ENCODE measurements around the gene PLEKHA4. TPM values are rescaled to one million over a fixed set of nuclear protein-coding genes. Genes with fewer than 3 reads are reported as not detected.
"Not testable (repeated sequence)": the region's sequence is repeated elsewhere in the genome, so short reads cannot be mapped to it uniquely, and the experiment has no call there.

Gene PLEKHA4
- total RNA-seq, 1 donor from 2014 or later = 1.6 TPM

DNA sequence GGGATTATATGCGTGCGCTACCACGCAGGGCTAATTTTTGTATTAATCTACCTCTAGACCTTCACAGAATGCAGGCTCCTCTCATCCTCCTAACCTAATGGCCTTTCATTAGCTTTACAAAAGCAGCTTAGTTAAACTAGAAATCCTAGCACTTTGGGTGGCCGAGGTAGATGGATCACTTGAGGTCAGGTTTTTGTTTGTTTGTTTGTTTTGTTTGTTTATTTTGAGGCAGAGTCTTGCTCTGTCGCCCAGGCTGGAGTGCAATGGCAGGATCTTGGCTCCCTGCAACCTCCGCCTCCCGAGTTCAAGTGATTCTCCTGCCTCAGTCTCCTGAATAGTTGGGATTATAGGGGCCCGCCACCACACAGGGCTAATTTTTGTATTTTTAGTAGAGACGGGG, 11.3 kb upstream of the PLEKHA4 start:
- H3K27ac Mint-ChIP-seq; H3K9me3 Mint-ChIP-seq; H3K4me3 Mint-ChIP-seq (ENCODE audit: low read depth); intact Hi-C loops (cut with micrococcal nuclease); H3K27me3 Mint-ChIP-seq (ENCODE audit: low read depth); DNase-seq (ENCODE audit: low spot score): not testable (repeated sequence)
- Mint-ChIP-seq H3K36me3 (ENCODE audit: low read depth) (peaks cover 36% of the 10 kb centered on the region), H3K4me1 (ENCODE audit: low read depth) (peaks cover 23% of the 10 kb centered on the region)

- H3K27ac Mint-ChIP-seq = no peak overlapping the region
- H3K4me3 Mint-ChIP-seq (ENCODE audit: low read depth) = no peak overlapping the region
- H3K36me3 Mint-ChIP-seq (ENCODE audit: low read depth) = peaks cover 41% of the 10 kb centered on the region
- H3K27me3 Mint-ChIP-seq (ENCODE audit: low read depth) = no peaks in the 10 kb centered on the region
- DNase-seq (ENCODE audit: low spot score) = no peak
- H3K4me1 Mint-ChIP-seq (ENCODE audit: low read depth) = peaks cover 29% of the 10 kb centered on the region
- peaks cover 4% of the 10 kb centered on the region for H3K9me3 Mint-ChIP-seq
- intact Hi-C loops (cut with micrococcal nuclease) = no loop called here
Measured at GRCh38 chr19:48879025-48879637, 10.7 kb upstream of the PLEKHA4 start.

GRCh38 chr19:48878196-48879024, 10.0 kb upstream of the PLEKHA4 start:
- no peaks in the 10 kb centered on the region for H3K27me3 Mint-ChIP-seq (ENCODE audit: low read depth)
- peaks cover 4% of the 10 kb centered on the region for H3K9me3 Mint-ChIP-seq
- no peak overlapping the region for H3K27ac Mint-ChIP-seq
- peaks cover 36% of the 10 kb centered on the region for H3K4me1 Mint-ChIP-seq (ENCODE audit: low read depth)
- H3K4me3 Mint-ChIP-seq (ENCODE audit: low read depth) = no peak overlapping the region
- intact Hi-C loops (cut with micrococcal nuclease) = no loop called here
- peaks cover 49% of the 10 kb centered on the region for H3K36me3 Mint-ChIP-seq (ENCODE audit: low read depth)
- no peak for DNase-seq (ENCODE audit: low spot score)

- no peak for DNase-seq (ENCODE audit: low spot score)
- peaks cover 54% of the 10 kb centered on the region for H3K36me3 Mint-ChIP-seq (ENCODE audit: low read depth)
- intact Hi-C loops (cut with micrococcal nuclease) = no loop called here
Measured at GRCh38 chr19:48877855-48878195, 9.4 kb upstream of the PLEKHA4 start.

GRCh38 chr19:48876043-48876981, 7.9 kb upstream of the PLEKHA4 start:
- H3K4me1 Mint-ChIP-seq (ENCODE audit: low read depth) = peaks cover 41% of the 10 kb centered on the region
- H3K27me3 Mint-ChIP-seq (ENCODE audit: low read depth); H3K9me3 Mint-ChIP-seq; intact Hi-C loops (cut with micrococcal nuclease): not testable (repeated sequence)
- H3K36me3 Mint-ChIP-seq (ENCODE audit: low read depth) = peaks cover 56% of the 10 kb centered on the region
- DNase-seq (ENCODE audit: low spot score) = peak; percentile 48
- H3K4me3 Mint-ChIP-seq (ENCODE audit: low read depth) = peak overlapping the region; percentile 94
- H3K27ac Mint-ChIP-seq = peak overlapping the region; percentile 68

More at GRCh38 chr19:48877855-48878195, 9.4 kb upstream of the PLEKHA4 start:
- Mint-ChIP-seq H3K4me1 (ENCODE audit: low read depth) (peaks cover 39% of the 10 kb centered on the region), H3K27ac (peak overlapping the region; percentile 19), H3K9me3 (peaks cover 4% of the 10 kb centered on the region), H3K27me3 (ENCODE audit: low read depth) (no peaks in the 10 kb centered on the region), H3K4me3 (ENCODE audit: low read depth) (no peak overlapping the region)

- Mint-ChIP-seq H3K27me3 (ENCODE audit: low read depth) (no peaks in the 10 kb centered on the region), H3K27ac (peak overlapping the region; percentile 99), H3K9me3 (no peaks in the 10 kb centered on the region), H3K4me1 (ENCODE audit: low read depth) (peaks cover 41% of the 10 kb centered on the region), H3K36me3 (ENCODE audit: low read depth) (peaks cover 56% of the 10 kb centered on the region), H3K4me3 (ENCODE audit: low read depth) (peak overlapping the region; percentile 94)
- peak; percentile 24 for DNase-seq (ENCODE audit: low spot score)
- intact Hi-C loops (cut with micrococcal nuclease) = loop anchor here (1.0 to 5.0 kb wide), 2 partner anchors 26 to 552 kb away; partner anchors contain the start of gene NUCB1
Measured at GRCh38 chr19:48874303-48875135, 6.1 kb upstream of the PLEKHA4 start.

DNA sequence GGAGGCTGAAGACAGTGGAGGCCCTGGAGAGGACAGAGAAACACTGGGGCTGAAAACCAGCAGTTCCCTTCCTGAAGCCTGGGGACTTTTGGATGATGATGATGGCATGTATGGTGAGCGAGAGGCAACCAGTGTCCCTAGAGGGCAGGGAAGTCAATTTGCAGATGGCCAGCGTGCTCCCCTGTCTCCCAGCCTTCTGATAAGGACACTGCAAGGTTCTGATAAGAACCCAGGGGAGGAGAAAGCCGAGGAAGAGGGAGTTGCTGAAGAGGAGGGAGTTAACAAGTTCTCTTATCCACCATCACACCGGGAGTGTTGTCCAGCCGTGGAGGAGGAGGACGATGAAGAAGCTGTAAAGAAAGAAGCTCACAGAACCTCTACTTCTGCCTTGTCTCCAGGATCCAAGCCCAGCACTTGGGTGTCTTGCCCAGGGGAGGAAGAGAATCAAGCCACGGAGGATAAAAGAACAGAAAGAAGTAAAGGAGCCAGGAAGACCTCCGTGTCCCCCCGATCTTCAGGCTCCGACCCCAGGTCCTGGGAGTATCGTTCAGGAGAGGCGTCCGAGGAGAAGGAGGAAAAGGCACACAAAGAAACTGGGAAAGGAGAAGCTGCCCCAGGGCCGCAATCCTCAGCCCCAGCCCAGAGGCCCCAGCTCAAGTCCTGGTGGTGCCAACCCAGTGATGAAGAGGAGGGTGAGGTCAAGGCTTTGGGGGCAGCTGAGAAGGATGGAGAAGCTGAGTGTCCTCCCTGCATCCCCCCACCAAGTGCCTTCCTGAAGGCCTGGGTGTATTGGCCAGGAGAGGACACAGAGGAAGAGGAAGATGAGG, 5.3 kb upstream of the PLEKHA4 start:
- Mint-ChIP-seq H3K36me3 (ENCODE audit: low read depth) (peaks cover 54% of the 10 kb centered on the region), H3K4me3 (ENCODE audit: low read depth) (peak overlapping the region; percentile 94), H3K4me1 (ENCODE audit: low read depth) (peaks cover 43% of the 10 kb centered on the region), H3K9me3 (no peaks in the 10 kb centered on the region), H3K27ac (peak overlapping the region; percentile 99), H3K27me3 (ENCODE audit: low read depth) (no peaks in the 10 kb centered on the region)
- DNase-seq (ENCODE audit: low spot score) = peak; percentile 25
- intact Hi-C loops (cut with micrococcal nuclease) = loop anchor here (1.0 to 5.0 kb wide), 2 partner anchors 92 to 551 kb away; partner anchors contain the start of gene FTL

DNA sequence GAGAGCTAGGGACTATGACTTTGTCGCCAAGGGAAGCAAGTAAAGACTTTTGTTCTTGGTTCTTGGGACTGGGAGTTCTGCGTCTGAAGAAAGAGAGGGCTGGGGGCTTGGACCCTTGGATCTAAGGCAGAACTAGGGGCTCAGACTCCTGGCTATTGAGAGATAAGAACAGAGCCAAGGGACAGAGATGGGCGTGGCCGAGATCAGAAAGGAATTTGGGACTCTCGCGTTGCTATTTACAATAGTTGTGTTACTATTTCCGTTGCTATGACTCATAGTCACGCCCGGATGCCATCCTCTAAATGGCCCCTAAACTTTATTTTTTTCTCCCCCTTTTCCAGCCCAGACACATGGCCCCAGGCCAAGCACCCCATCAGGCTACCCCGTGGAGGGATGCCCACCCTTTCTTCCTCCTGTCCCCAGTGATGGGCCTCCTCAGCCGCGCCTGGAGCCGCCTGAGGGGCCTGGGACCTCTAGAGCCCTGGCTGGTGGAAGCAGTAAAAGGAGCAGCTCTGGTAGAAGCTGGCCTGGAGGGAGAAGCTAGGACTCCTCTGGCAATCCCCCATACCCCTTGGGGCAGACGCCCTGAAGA, 4.6 kb upstream of the PLEKHA4 start:
- DNase-seq (ENCODE audit: low spot score) = peak; percentile 80
- Mint-ChIP-seq H3K36me3 (ENCODE audit: low read depth) (peaks cover 47% of the 10 kb centered on the region), H3K9me3 (no peaks in the 10 kb centered on the region), H3K4me1 (ENCODE audit: low read depth) (peaks cover 41% of the 10 kb centered on the region), H3K4me3 (ENCODE audit: low read depth) (peak overlapping the region; percentile 94), H3K27ac (peak overlapping the region; percentile 99), H3K27me3 (ENCODE audit: low read depth) (peaks cover 4% of the 10 kb centered on the region)
- intact Hi-C loops (cut with micrococcal nuclease) = loop anchor here (1.0 to 5.0 kb wide), 2 partner anchors 92 to 551 kb away; partner anchors contain the start of gene FTL

DNA sequence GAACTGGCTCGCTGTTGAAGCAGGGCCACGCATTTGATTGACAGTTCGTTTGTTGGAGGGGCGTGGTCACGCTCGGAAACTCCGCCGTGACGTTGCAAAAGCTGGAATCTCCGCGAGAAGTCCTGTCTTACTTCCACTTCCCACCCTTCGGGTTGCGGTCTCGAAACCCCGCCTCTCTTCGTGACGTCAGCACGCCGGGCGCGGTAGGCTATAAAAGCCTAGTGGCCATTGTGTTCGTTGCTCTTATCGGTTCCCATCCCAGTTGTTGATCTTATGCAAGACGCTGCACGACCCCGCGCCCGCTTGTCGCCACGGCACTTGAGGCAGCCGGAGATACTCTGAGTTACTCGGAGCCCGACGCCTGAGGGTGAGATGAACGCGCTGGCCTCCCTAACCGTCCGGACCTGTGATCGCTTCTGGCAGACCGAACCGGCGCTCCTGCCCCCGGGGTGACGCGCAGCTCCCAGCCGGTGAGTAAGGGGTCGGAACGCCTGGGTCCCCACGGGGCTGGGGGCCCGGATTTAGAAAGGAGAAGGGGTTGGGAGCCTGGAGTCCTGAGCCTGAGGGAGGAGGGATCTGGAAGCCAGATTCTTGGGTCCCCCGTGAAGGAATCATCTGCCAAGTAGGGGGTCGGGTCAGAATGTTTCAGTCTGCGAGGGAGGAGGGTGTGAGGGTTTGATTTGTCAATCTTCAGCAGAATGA, 3.9 kb upstream of the PLEKHA4 start, which contains the start of gene PPP1R15A:
Gene PPP1R15A (plus strand): TSS at position 240 of the 702 bp plus-strand sequence. CDS start 813 bp downstream, outside the sequence.
- H3K27ac Mint-ChIP-seq = peak within 1 kb of the TSS; percentile 99
- peaks cover 40% of the 10 kb centered on the region for H3K36me3 Mint-ChIP-seq (ENCODE audit: low read depth)
- peaks cover 40% of the 10 kb centered on the region for H3K4me1 Mint-ChIP-seq (ENCODE audit: low read depth)
- peaks cover 4% of the 10 kb centered on the region for H3K27me3 Mint-ChIP-seq (ENCODE audit: low read depth)
- H3K9me3 Mint-ChIP-seq = no peaks in the 10 kb centered on the region
- intact Hi-C loops (cut with micrococcal nuclease) = loop anchor here (5.0 kb wide), 1 partner anchor 550 kb away; a partner anchor contains a TSS
- peak within 1 kb of the TSS; percentile 94 for H3K4me3 Mint-ChIP-seq (ENCODE audit: low read depth)
- peak; percentile 98 for DNase-seq (ENCODE audit: low spot score)

GRCh38 chr19:48871471-48872181, 3.2 kb upstream of the PLEKHA4 start:
- peaks cover 37% of the 10 kb centered on the region for H3K36me3 Mint-ChIP-seq (ENCODE audit: low read depth)
- DNase-seq (ENCODE audit: low spot score); H3K27me3 Mint-ChIP-seq (ENCODE audit: low read depth); H3K9me3 Mint-ChIP-seq: not testable (repeated sequence)
- H3K4me1 Mint-ChIP-seq (ENCODE audit: low read depth) = peaks cover 40% of the 10 kb centered on the region
- H3K27ac Mint-ChIP-seq = peak overlapping the region; percentile 99
- intact Hi-C loops (cut with micrococcal nuclease) = loop anchor here (5.0 kb wide), 1 partner anchor 549 kb away; a partner anchor contains a TSS
- H3K4me3 Mint-ChIP-seq (ENCODE audit: low read depth) = peak overlapping the region; percentile 94

Data from activated T-helper 2 cell treated with anti-CD3 and anti-CD28 coated beads, Interferon-gamma antibody, Interleukin-2, Interleukin-4, amounts not matched to agents 10 μg/mL and 5 μg/mL and 100 μg/mL, durations not matched to agents 14 hours and 24 hours and 36 hours (primary cell).